SU-DHL-6 (cell line): Measurements from ENCODE around the gene MIDN.

Source experiments
- CTCF ChIP-seq: fragments of 200-600 bp; sonication (generic); IDR thresholded peaks from one replicate; pipeline ENCODE4 v1.5.1; 2017; ENCODE audit warnings: antibody characterized with exemption, mild to moderate bottlenecking, low read length, moderate library complexity; ENCODE audit not compliant: insufficient read depth, poor library complexity, severe bottlenecking
- EZH2phosphoT487 ChIP-seq: fragments of 200-600 bp; sonication (generic), shearing (Covaris generic); conservative IDR thresholded peaks from 2 replicates; pipeline ENCODE4 v1.6.1; 2018; ENCODE audit warnings: mild to moderate bottlenecking, antibody characterized with exemption, low read length, moderate library complexity, mixed read lengths

- no peak for TF ChIP-seq CTCF
- no peak for TF ChIP-seq EZH2phosphoT487
Measured at GRCh38 chr19:1226522-1227303, 21.7 kb upstream of the MIDN start.
